Right atrium auricular region (tissue), 2 donors: ENCODE data around the gene CARNS1. TPM values are rescaled to one million over a fixed set of nuclear protein-coding genes. Genes with fewer than 3 reads are reported as not detected.

Experiments used
- DNase-seq: peaks from one replicate; pipeline ENCODE4 v3.0.0-alpha.2; 2019; ENCODE audit warnings: low spot score
- H3K27ac ChIP-seq, 2 donors: fragments of 200-600 bp; sonication (generic); 1 replicate in 1 of 2; 2 replicates in 1 of 2; pipeline ENCODE4 v1.5.1; 2016 to 2019
- H3K27me3 ChIP-seq, 2 donors: fragments of 200-600 bp; sonication (generic); one replicate each; pipeline versions ENCODE4 v1.5.1 to v1.6.0; 2017 to 2019
- H3K36me3 ChIP-seq: fragments of 200-600 bp; sonication (generic); one replicate; pipeline ENCODE4 v1.5.1; 2016
- H3K4me1 ChIP-seq, 2 donors: fragments of 200-600 bp; sonication (generic); one replicate each; pipeline versions ENCODE4 v1.5.1 to v1.6.0; 2017 to 2019
- H3K4me3 ChIP-seq, 2 donors: fragments of 200-600 bp; sonication (generic); 1 replicate in 1 of 2; 2 replicates in 1 of 2; pipeline ENCODE4 v1.5.1; 2017 to 2019; ENCODE audit warnings: mild to moderate bottlenecking in 1 of 2, moderate library complexity in 1 of 2
- H3K9me3 ChIP-seq, 2 donors: fragments of 200-600 bp; sonication (generic); one replicate each; pipeline ENCODE4 v1.5.1; 2019
- total RNA-seq, 2 donors: library from RNA; depleted of rRNA; stranded (reverse); fragments of >200 nt; gene quantifications; one replicate each; pipeline ENCODE4 v1.1.0, GENCODE V29; 2016
- TF ChIP-seq, protein P1 (sequence below), 2 donors: fragments of 200-600 bp; sonication (generic); IDR thresholded peaks; one replicate each; pipeline ENCODE4 v1.5.1; 2019; ENCODE audit warnings: antibody characterized with exemption in 2 of 2

Gene CARNS1
- total RNA-seq, 2 donors from 2014 or later: 9.7 to 9.9 TPM

DNA sequence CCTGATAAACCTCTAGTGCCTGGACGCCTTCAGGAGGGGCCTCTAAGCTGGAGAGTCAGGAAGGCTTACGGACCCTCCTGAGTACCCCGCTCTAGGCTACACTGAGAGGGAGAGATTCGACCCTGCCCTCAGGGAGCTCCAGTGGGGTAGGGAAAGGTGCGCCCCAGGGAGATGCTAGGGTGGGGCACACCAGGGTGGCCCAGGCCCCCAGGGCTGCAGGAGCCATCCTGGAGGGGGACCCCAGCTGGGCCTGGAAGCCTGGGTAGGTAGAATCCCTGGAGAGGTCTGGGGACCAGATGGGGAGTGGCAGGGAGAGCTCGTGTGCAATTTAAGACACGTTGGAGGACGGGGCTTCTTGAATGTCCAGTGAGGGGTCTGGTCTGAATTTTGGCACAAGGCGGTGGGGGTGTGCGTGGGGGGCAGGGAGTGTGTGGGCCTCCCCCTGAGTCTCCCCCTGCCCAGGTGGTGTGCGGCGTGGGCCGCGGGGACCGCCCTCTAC is 4.7 kb downstream of the CARNS1 start:
- no peaks in the 10 kb centered on the region for H3K9me3 ChIP-seq
- no peaks in the 10 kb centered on the region for H3K27me3 ChIP-seq
- peak overlapping the region; percentile 34 to 63 for H3K4me3 ChIP-seq
- H3K27ac ChIP-seq: peak overlapping the region; percentile 87 to 90
- peaks cover 0 to 57% of the 10 kb centered on the region in 2 donors for H3K4me1 ChIP-seq
- TF ChIP-seq, protein P1, sequence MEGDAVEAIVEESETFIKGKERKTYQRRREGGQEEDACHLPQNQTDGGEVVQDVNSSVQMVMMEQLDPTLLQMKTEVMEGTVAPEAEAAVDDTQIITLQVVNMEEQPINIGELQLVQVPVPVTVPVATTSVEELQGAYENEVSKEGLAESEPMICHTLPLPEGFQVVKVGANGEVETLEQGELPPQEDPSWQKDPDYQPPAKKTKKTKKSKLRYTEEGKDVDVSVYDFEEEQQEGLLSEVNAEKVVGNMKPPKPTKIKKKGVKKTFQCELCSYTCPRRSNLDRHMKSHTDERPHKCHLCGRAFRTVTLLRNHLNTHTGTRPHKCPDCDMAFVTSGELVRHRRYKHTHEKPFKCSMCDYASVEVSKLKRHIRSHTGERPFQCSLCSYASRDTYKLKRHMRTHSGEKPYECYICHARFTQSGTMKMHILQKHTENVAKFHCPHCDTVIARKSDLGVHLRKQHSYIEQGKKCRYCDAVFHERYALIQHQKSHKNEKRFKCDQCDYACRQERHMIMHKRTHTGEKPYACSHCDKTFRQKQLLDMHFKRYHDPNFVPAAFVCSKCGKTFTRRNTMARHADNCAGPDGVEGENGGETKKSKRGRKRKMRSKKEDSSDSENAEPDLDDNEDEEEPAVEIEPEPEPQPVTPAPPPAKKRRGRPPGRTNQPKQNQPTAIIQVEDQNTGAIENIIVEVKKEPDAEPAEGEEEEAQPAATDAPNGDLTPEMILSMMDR (IDR thresholded peaks at IDR 0.05): no peak
- H3K36me3 ChIP-seq: no peaks in the 10 kb centered on the region
- DNase-seq: no peak

DNA sequence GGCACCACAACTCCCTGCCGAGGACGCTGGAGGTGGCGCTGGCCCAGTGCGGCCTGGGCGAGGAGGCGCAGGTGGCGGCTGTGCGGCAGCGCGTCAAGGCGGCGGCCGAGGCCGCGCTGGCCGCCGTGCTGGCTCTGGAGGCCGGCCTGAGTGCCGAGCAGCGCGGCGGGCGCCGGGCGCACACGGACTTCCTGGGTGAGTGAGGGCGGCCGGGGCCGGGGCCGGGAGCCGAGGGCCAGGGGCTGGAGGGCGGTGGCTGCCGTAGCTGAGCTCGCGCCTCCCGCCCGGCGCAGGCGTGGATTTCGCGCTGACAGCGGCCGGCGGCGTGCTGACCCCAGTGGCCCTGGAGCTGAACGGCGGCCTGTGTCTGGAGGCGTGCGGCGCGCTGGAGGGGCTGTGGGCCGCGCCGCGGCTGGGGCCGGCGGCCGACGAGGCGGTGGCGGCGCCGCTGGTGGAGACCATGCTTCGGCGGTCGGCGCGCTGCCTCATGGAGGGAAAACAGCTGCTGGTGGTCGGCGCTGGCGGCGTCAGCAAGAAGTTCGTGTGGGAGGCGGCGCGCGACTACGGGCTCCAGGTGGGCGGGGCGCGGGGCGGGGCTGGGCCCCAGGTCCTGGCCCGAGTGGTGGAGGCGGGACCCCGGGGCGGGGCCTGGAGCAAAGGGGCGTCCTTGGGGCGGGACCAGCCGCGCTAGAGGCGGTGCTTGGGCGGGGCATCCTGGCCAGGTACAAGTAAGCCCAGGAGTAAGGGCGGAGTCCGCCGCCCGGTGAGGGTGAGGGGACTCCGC is 5.4 kb downstream of the CARNS1 start:
- Histone ChIP-seq H3K27ac (peak overlapping the region; percentile 87 to 90), H3K4me1 (peaks cover 0 to 52% of the 10 kb centered on the region in 2 donors), H3K27me3 (no peaks in the 10 kb centered on the region), H3K36me3 (no peaks in the 10 kb centered on the region), H3K4me3 (peak overlapping the region; percentile 34 to 63), H3K9me3 (no peaks in the 10 kb centered on the region)
- TF ChIP-seq, protein P1 (IDR thresholded peaks at IDR 0.05): no peak
- peak; percentile 97 for DNase-seq

- Histone ChIP-seq H3K4me1 (peaks cover 0 to 45% of the 10 kb centered on the region in 2 donors), H3K9me3 (no peaks in the 10 kb centered on the region), H3K27me3 (no peaks in the 10 kb centered on the region), H3K27ac (peak overlapping the region; percentile 87 to 90), H3K4me3 (peak overlapping the region in 1 of 2 donors; percentile 63), H3K36me3 (no peaks in the 10 kb centered on the region)
- no peak for DNase-seq
- TF ChIP-seq, protein P1 (IDR thresholded peaks at IDR 0.05): no peak
Measured at GRCh38 chr11:67421430-67422031, 6.1 kb downstream of the CARNS1 start.

DNA sequence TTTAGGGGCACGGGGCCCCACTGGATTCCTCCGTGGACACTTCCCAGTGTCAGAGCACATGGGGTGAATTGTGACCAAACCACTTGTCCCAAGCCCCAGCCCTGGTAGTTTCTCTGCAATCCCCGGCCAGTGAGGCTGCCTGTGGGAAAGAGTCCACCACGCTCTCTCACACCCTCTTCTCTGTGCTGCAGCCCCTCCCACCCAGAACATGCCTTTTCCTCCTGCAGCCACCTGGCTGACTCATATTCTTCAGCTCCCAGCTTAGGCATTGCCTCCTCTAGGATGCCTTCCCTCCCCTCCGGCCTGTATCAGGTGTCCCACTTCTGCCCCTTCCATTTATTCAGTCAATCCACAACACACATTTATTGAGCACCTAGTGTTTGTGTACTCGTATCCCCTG is 7.4 kb downstream of the CARNS1 start:
- Histone ChIP-seq H3K36me3 (no peaks in the 10 kb centered on the region), H3K9me3 (no peaks in the 10 kb centered on the region), H3K4me3 (no peak overlapping the region), H3K4me1 (peaks cover 0 to 37% of the 10 kb centered on the region in 2 donors), H3K27ac (no peak overlapping the region), H3K27me3 (no peaks in the 10 kb centered on the region)
- TF ChIP-seq, protein P1 (IDR thresholded peaks at IDR 0.05): no peak
- no peak for DNase-seq

DNA sequence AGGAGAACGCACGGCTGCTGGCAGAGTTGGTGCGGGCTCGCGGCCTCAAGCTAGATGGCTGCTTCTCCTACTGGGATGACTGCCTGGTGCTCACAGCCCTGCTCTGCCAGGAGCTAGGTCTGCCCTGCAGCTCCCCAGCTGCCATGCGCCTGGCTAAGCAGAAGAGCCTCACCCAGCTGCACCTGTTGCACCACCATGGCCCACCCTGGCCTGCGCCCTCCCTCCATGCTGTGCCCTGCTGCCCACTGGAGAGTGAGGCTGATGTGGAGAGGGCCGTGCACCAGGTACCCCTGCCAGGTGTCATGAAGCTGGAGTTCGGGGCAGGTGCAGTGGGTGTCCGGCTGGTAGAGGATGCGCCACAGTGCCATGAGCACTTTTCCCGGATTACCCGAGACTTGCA is 8.0 kb downstream of the CARNS1 start:
- TF ChIP-seq, protein P1 (IDR thresholded peaks at IDR 0.05): no peak
- DNase-seq: no peak
- no peaks in the 10 kb centered on the region for H3K36me3 ChIP-seq
- H3K9me3 ChIP-seq: no peaks in the 10 kb centered on the region
- H3K27me3 ChIP-seq: no peaks in the 10 kb centered on the region
- no peak overlapping the region for H3K4me3 ChIP-seq
- H3K4me1 ChIP-seq: peaks cover 0 to 32% of the 10 kb centered on the region in 2 donors
- no peak overlapping the region for H3K27ac ChIP-seq
